ENCODE data around the gene WDR81.

DNA sequence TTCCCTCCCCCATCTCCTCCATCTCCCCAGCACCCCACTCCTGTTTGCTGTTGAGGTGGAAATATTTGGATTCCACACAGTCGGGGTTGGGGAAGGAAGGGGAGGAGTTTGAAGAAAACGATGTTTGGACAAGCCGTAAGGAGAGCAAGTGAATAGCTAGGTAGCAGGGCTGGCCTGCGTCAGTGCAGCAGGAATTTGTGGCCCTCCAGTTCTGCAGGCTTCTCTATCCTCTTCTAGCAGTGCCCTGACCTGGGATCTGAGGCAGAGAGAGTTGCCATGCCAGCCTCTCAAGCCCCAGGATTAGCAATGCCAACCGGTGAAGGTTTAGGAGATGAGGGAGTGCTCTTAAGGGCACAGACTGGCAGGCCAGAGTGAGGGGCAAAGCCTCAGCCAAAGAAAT lies 26.8 kb upstream of the WDR81 start:
- TF ChIP-seq, protein P1, sequence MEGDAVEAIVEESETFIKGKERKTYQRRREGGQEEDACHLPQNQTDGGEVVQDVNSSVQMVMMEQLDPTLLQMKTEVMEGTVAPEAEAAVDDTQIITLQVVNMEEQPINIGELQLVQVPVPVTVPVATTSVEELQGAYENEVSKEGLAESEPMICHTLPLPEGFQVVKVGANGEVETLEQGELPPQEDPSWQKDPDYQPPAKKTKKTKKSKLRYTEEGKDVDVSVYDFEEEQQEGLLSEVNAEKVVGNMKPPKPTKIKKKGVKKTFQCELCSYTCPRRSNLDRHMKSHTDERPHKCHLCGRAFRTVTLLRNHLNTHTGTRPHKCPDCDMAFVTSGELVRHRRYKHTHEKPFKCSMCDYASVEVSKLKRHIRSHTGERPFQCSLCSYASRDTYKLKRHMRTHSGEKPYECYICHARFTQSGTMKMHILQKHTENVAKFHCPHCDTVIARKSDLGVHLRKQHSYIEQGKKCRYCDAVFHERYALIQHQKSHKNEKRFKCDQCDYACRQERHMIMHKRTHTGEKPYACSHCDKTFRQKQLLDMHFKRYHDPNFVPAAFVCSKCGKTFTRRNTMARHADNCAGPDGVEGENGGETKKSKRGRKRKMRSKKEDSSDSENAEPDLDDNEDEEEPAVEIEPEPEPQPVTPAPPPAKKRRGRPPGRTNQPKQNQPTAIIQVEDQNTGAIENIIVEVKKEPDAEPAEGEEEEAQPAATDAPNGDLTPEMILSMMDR (IDR thresholded peaks at IDR 0.05) = no peak
- no peak for TF ChIP-seq EZH2 (IDR thresholded peaks at IDR 0.05; ENCODE audit: borderline replicate concordance, insufficient read depth, low read depth, low read length, poor library complexity, severe bottlenecking)
